DMS153 (cell line): ENCODE results near the gene FADS1.

ENCODE experiments used
- DNase-seq: peaks from one replicate; lab custom pipeline; 2025; lab: John Stamatoyannopoulos, UW

Gene FADS1

GRCh38 chr11:61816736-61817455 is at the start of gene FADS1:
TSS of gene FADS1 (minus strand) at chr11:61817003. CDS start at chr11:61816929, 74 bp downstream.
- DNase-seq: peak; percentile 96

GRCh38 chr11:61866231-61866957 is 49.6 kb upstream of the FADS1 start:
- no peak for DNase-seq

- no peak for DNase-seq
These were observed 48.3 kb upstream of the FADS1 start for GRCh38 chr11:61864814-61865775.

GRCh38 chr11:61863548-61864081 is 46.8 kb upstream of the FADS1 start:
- no peak for DNase-seq

- DNase-seq: no peak
These were observed 46.1 kb upstream of the FADS1 start for GRCh38 chr11:61862714-61863547.

- no peak for DNase-seq
These were observed 44.8 kb upstream of the FADS1 start for GRCh38 chr11:61861634-61862033.

GRCh38 chr11:61860054-61860903 is 43.5 kb upstream of the FADS1 start:
- DNase-seq: no peak

- DNase-seq: no peak
These were observed 39.3 kb upstream of the FADS1 start for GRCh38 chr11:61855939-61856680.

- DNase-seq: no peak
These were observed 38.3 kb upstream of the FADS1 start for GRCh38 chr11:61854966-61855714.

- DNase-seq: no peak
These were observed 37.5 kb upstream of the FADS1 start for GRCh38 chr11:61854206-61854895.

GRCh38 chr11:61853698-61854169 is 36.9 kb upstream of the FADS1 start:
- DNase-seq: no peak

- DNase-seq: no peak
These were observed 35.1 kb upstream of the FADS1 start for GRCh38 chr11:61851900-61852295.

- DNase-seq: no peak
These were observed 34.5 kb upstream of the FADS1 start for GRCh38 chr11:61851113-61851899.

- DNase-seq: no peak
These were observed 33.9 kb upstream of the FADS1 start for GRCh38 chr11:61850687-61851086.

- no peak for DNase-seq
These were observed 31.8 kb upstream of the FADS1 start for GRCh38 chr11:61848631-61849030.

GRCh38 chr11:61847914-61848581 is 31.2 kb upstream of the FADS1 start:
- DNase-seq: no peak
